GM23248 (cell line): Measurements from ENCODE around the gene TRIM68.

Experiments used
- EZH2 ChIP-seq: fragments of 200-600 bp; sonication (generic); IDR thresholded peaks from 2 replicates; pipeline ENCODE4 v1.6.1; 2018; ENCODE audit warnings: antibody characterized with exemption, mild to moderate bottlenecking; ENCODE audit not compliant: insufficient read depth, poor library complexity, severe bottlenecking
- EZH2phosphoT487 ChIP-seq: fragments of 200-600 bp; sonication (generic); IDR thresholded peaks from 2 replicates; pipeline ENCODE4 v1.6.1; 2018; ENCODE audit warnings: antibody characterized with exemption, moderate library complexity, mild to moderate bottlenecking, low read depth; ENCODE audit not compliant: insufficient read depth

DNA sequence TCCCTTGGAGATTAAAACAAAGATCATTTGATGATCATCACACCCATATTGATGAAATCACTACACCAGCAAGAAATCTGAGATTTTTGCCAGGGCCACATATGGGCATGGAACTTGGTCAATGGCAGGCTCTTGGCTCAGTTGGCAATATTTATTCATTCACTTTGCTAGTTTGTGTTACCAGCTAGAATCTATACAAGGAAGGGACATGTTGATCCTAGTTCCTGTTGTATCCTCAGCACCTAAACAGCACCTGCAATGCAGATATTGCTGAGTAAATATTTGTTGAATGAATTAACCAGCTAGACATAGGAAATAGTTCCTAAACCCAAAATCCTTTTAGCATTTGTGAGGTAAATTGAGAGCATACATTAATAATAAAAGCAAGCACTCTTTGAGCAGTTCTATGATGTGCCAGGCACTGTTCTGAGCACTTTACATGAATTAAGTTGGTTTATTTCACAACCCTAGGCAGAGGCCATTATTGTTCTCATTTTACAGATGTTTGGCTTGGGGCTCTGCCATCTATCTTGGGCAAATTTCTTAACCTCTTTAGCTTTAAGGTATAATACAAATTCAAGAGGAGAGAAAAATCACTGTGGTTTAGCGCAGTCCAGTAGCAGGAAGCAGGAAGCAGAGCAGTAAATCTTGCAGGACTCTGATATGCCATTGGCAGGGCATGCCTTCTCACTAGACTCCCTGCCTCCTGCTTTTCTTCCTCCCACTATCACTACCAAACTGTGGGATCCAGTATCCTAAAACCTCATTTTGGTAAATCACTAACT, 1.6 kb downstream of the TRIM68 start:
- TF ChIP-seq EZH2 (no peak), EZH2phosphoT487 (no peak)
